SK-N-SH (cell line): ENCODE measurements around the gene KRTAP5-5. TPM values are rescaled to one million over a fixed set of nuclear protein-coding genes. Genes with fewer than 3 reads are reported as not detected.

ENCODE experiments used
- CTCF ChIA-PET: fragments of 300-600, 350-600 bp; formaldehyde crosslinking; extraction: SDS; loops from one replicate; lab custom pipeline; 2021; lab: Yijun Ruan, JAX
- POLR2A ChIA-PET: fragments of 350-600 bp; sonication (Branson Sonifier 250); formaldehyde crosslinking; extraction: SDS; loops from one replicate; lab custom pipeline; 2020; ENCODE audit warnings: antibody characterized with exemption, inconsistent platforms; lab: Yijun Ruan, JAX
- DNase-seq: peaks from one replicate; pipeline ENCODE4 v3.0.0; 2012
- H2AFZ ChIP-seq: fragments of 200-600 bp; sonication (generic); 2 replicates; pipeline ENCODE4 v1.8.1; 2016; ENCODE audit warnings: antibody characterized with exemption, mild to moderate bottlenecking, low read depth
- H3F3A ChIP-seq: fragments of 200-600 bp; sonication (generic); replicated peaks from 2 replicates; pipeline ENCODE3; 2016; ENCODE audit warnings: antibody characterized with exemption, mild to moderate bottlenecking; ENCODE audit not compliant: insufficient read depth
- H3K27ac ChIP-seq, 2 experiments: fragments of 200-500 bp in 1 of 2; fragments of 200-600 bp in 1 of 2; sonication (Bioruptor generic) in 1 of 2; sonication (generic), shearing (Covaris generic) in 1 of 2; 2 replicates each; pipeline versions ENCODE4 v1.5.1 to v1.6.1; 2014 to 2016; ENCODE audit warnings: low read depth in 2 of 2, inconsistent platforms in 1 of 2, low read length in 1 of 2, mild to moderate bottlenecking in 1 of 2, mixed read lengths in 1 of 2
- H3K27me3 ChIP-seq: fragments of 200-600 bp; sonication (generic), shearing (Covaris generic); 2 replicates; pipeline ENCODE4 v1.6.1; 2016; ENCODE audit warnings: mixed run types; ENCODE audit not compliant: insufficient read depth
- H3K36me3 ChIP-seq, 2 experiments: fragments of 200-500 bp in 1 of 2; fragments of 200-600 bp in 1 of 2; sonication (Bioruptor generic) in 1 of 2; sonication (generic) in 1 of 2; replicated peaks in 1 of 2; 2 replicates each; pipeline versions ENCODE3 to v1.5.1; 2014 to 2016; ENCODE audit warnings: low read length in 1 of 2, mild to moderate bottlenecking in 1 of 2; ENCODE audit not compliant: insufficient read depth in 2 of 2, control insufficient read depth in 1 of 2
- H3K4me1 ChIP-seq, 2 experiments: fragments of 200-500 bp in 1 of 2; fragments of 200-600 bp in 1 of 2; sonication (Bioruptor generic) in 1 of 2; sonication (generic), shearing (Covaris generic) in 1 of 2; 2 replicates each; pipeline versions ENCODE4 v1.5.1 to v1.6.1; 2014 to 2016; ENCODE audit warnings: low read depth in 1 of 2, low read length in 1 of 2, mixed run types in 1 of 2; ENCODE audit not compliant: insufficient read depth in 2 of 2, control insufficient read depth in 1 of 2
- H3K4me2 ChIP-seq: fragments of 200-600 bp; sonication (generic), shearing (Covaris generic); 2 replicates; pipeline ENCODE4 v1.6.1; 2017; ENCODE audit warnings: mixed run types
- H3K4me3 ChIP-seq, 2 experiments: fragments of 200-500 bp in 1 of 2; fragments of 200-600 bp in 1 of 2; sonication (Bioruptor generic) in 1 of 2; sonication (generic), shearing (Covaris generic) in 1 of 2; 2 replicates each; pipeline versions ENCODE4 v1.5.1 to v1.8.1; 2014 to 2016; ENCODE audit warnings: low read depth in 2 of 2, inconsistent platforms in 1 of 2, low read length in 1 of 2, mild to moderate bottlenecking in 1 of 2, mixed read lengths in 1 of 2, moderate library complexity in 1 of 2
- H3K79me2 ChIP-seq: fragments of 200-600 bp; sonication (generic); 2 replicates; pipeline ENCODE4 v1.8.1; 2017; ENCODE audit warnings: mild to moderate bottlenecking; ENCODE audit not compliant: insufficient read depth
- H3K9ac ChIP-seq: fragments of 200-600 bp; sonication (generic); 2 replicates; pipeline ENCODE4 v1.6.1; 2017; ENCODE audit warnings: mixed run types
- H3K9me2 ChIP-seq: fragments of 200-600 bp; sonication (generic); 2 replicates; pipeline ENCODE4 v1.6.1; 2017; ENCODE audit warnings: mixed run types
- H3K9me3 ChIP-seq: fragments of 200-600 bp; sonication (generic); 2 replicates; pipeline ENCODE4 v1.6.1; 2017; ENCODE audit warnings: mixed run types, mild to moderate bottlenecking, moderate library complexity
- H4K20me1 ChIP-seq: fragments of 200-600 bp; sonication (generic); 2 replicates; pipeline ENCODE4 v1.6.1; 2017; ENCODE audit warnings: mild to moderate bottlenecking, mixed run types; ENCODE audit not compliant: insufficient read depth
- CHD2 ChIP-seq: fragments of 150-350 bp; IDR thresholded peaks from 2 replicates; pipeline ENCODE4 v1.6.1; 2018; ENCODE audit warnings: low read length; ENCODE audit not compliant: partially characterized antibody
- CTCF ChIP-seq: fragments of 200-600 bp; sonication (generic); IDR thresholded peaks from 2 replicates; pipeline ENCODE4 v1.6.1; 2017; ENCODE audit warnings: antibody characterized with exemption, mild to moderate bottlenecking, moderate library complexity
- ELF1 ChIP-seq: IDR thresholded peaks from 2 replicates; pipeline ENCODE4 v1.4.0; 2012
- EP300 ChIP-seq, 2 experiments: IDR thresholded peaks; 2 replicates each; pipeline versions ENCODE4 v1.4.0 to v1.6.1; 2012; ENCODE audit warnings: borderline replicate concordance in 1 of 2, low read depth in 1 of 2, low read length in 1 of 2
- FOXM1 ChIP-seq: IDR thresholded peaks from 2 replicates; pipeline ENCODE4 v1.4.0; 2012; ENCODE audit warnings: low read depth, mild to moderate bottlenecking
- IRF3 ChIP-seq: fragments of 150-350 bp; IDR thresholded peaks from 2 replicates; pipeline ENCODE4 v1.6.1; 2016; ENCODE audit warnings: mild to moderate bottlenecking, low read depth, low read length
- MAX ChIP-seq: IDR thresholded peaks from 2 replicates; pipeline ENCODE4 v1.4.0; 2012; ENCODE audit warnings: low read depth
- MXI1 ChIP-seq: IDR thresholded peaks from 2 replicates; pipeline ENCODE4 v1.6.1; 2012; ENCODE audit warnings: mild to moderate bottlenecking, low read depth, low read length, improper control_type of control experiment
- NRF1 ChIP-seq: IDR thresholded peaks from 2 replicates; pipeline ENCODE4 v1.6.1; 2012; ENCODE audit warnings: low read depth, mild to moderate bottlenecking, low read length
- POLR2AphosphoS5 ChIP-seq: IDR thresholded peaks from 2 replicates; pipeline ENCODE4 v1.6.1; 2012; ENCODE audit warnings: low read depth, low read length
- RCOR1 ChIP-seq: fragments of 150-350 bp; IDR thresholded peaks from 2 replicates; pipeline ENCODE4 v1.6.1; 2017; ENCODE audit warnings: antibody characterized with exemption, low read length
- RFX5 ChIP-seq: IDR thresholded peaks from 2 replicates; pipeline ENCODE4 v1.6.1; 2012; ENCODE audit warnings: mild to moderate bottlenecking, improper control_type of control experiment, low read length
- TEAD4 ChIP-seq: IDR thresholded peaks from 2 replicates; pipeline ENCODE4 v1.4.0; 2012; ENCODE audit warnings: mild to moderate bottlenecking, borderline replicate concordance; ENCODE audit not compliant: insufficient read depth
- YY1 ChIP-seq: IDR thresholded peaks from 2 replicates; pipeline ENCODE4 v1.4.0; 2012; ENCODE audit warnings: low read depth, mild to moderate bottlenecking
- ZBTB33 ChIP-seq: IDR thresholded peaks from 2 replicates; pipeline ENCODE4 v1.4.0; 2012; ENCODE audit warnings: low read depth, borderline replicate concordance
- WGBS: methylation state at CpG from one replicate; pipeline ENCODE4 v1.1.6; 2017; ENCODE audit warnings: low lambda C conversion rate; 5-methylcytosine and 5-hydroxymethylcytosine counted together
- polyA plus RNA-seq, 3 experiments: library from polyadenylated mRNA; depleted of rRNA; stranded (reverse); fragments of >200 nt; gene quantifications; 2 replicates each; pipeline ENCODE4 v1.2.3, GENCODE V29; 2012
- TF ChIP-seq, protein P1 (sequence below): IDR thresholded peaks from 2 replicates; pipeline ENCODE4 v1.4.0; 2012; ENCODE audit warnings: low read depth, borderline replicate concordance
- TF ChIP-seq, protein P2 (sequence below): IDR thresholded peaks from 2 replicates; pipeline ENCODE4; 2012
- TF ChIP-seq, protein P3 (sequence below): IDR thresholded peaks from 2 replicates; pipeline ENCODE4 v1.6.1; 2012; ENCODE audit warnings: mild to moderate bottlenecking, low read depth, low read length, moderate library complexity

Gene KRTAP5-5
- polyA plus RNA-seq, 1 of the 3 experiments (the other 2 are of a cell fraction): not detected

DNA sequence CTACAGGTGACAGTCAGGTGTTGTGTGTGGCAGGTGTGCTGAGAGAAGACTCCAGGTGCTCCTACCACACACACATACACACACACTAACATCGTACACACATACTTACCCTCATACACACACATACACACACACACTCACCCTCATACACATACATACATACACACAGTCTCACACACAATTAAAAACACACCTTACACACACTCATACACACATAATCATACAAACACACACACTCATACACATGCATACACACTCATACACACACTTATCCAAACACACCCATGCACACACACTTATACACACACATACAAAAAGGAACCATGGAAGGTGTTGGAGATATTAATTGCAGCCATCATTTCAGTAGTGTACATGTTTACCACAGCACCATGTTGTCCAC is 25.9 kb upstream of the KRTAP5-5 start:
- no peak for DNase-seq
- ChIA-PET POLR2A (no interaction called here), CTCF (interaction anchor here (1.6 kb wide), 1 partner anchor 13 kb away, joined by 3 read pairs; no protein-coding TSS in a partner anchor)
- Histone ChIP-seq H3K9me3 (no peaks in the 10 kb centered on the region), H3K79me2 (no peaks in the 10 kb centered on the region), H4K20me1 (no peaks in the 10 kb centered on the region), H3K27ac (no peak overlapping the region), H2AFZ (no peak overlapping the region), H3F3A (no peaks in the 10 kb centered on the region), H3K9ac (no peak overlapping the region), H3K27me3 (peaks cover 16% of the 10 kb centered on the region; the same call in 1 of the 2 replicates), H3K4me3 (no peak overlapping the region), H3K4me1 (no peaks in the 10 kb centered on the region), H3K36me3 (no peaks in the 10 kb centered on the region), H3K4me2 (no peak overlapping the region), H3K9me2 (no peaks in the 10 kb centered on the region)
- TF ChIP-seq POLR2AphosphoS5 (no peak), TEAD4 (no peak), CTCF (no peak)
- TF ChIP-seq, protein P1, sequence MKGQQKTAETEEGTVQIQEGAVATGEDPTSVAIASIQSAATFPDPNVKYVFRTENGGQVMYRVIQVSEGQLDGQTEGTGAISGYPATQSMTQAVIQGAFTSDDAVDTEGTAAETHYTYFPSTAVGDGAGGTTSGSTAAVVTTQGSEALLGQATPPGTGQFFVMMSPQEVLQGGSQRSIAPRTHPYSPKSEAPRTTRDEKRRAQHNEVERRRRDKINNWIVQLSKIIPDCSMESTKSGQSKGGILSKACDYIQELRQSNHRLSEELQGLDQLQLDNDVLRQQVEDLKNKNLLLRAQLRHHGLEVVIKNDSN: no peak
- 17% methylated on average over 1 of the region's 1 CpG for WGBS

GRCh38 chr11:1604181-1604580 is 25.4 kb upstream of the KRTAP5-5 start:
- no peaks in the 10 kb centered on the region for H3K9me2 ChIP-seq

More at GRCh38 chr11:1604181-1604580, 25.4 kb upstream of the KRTAP5-5 start:
- Histone ChIP-seq H3K27me3 (peaks cover 16% of the 10 kb centered on the region; the same call in 1 of the 2 replicates), H3K9me3 (no peaks in the 10 kb centered on the region), H2AFZ (no peak overlapping the region), H3K9ac (no peak overlapping the region), H3K4me2 (no peak overlapping the region), H3K27ac (no peak overlapping the region)
- POLR2A ChIA-PET: no interaction called here
- no peak for TF ChIP-seq IRF3
- no peak for TF ChIP-seq YY1
- TF ChIP-seq MAX: no peak
- no peak for TF ChIP-seq FOXM1
- no peak for TF ChIP-seq NRF1
- no peak for TF ChIP-seq RFX5
- TF ChIP-seq ELF1: no peak
- TF ChIP-seq RCOR1: no peak
- TF ChIP-seq, protein P2, sequence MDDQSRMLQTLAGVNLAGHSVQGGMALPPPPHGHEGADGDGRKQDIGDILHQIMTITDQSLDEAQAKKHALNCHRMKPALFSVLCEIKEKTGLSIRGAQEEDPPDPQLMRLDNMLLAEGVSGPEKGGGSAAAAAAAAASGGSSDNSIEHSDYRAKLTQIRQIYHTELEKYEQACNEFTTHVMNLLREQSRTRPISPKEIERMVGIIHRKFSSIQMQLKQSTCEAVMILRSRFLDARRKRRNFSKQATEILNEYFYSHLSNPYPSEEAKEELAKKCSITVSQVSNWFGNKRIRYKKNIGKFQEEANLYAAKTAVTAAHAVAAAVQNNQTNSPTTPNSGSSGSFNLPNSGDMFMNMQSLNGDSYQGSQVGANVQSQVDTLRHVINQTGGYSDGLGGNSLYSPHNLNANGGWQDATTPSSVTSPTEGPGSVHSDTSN: no peak
- no peak for TF ChIP-seq ZBTB33
- no peak for TF ChIP-seq CHD2
- TF ChIP-seq, protein P3, sequence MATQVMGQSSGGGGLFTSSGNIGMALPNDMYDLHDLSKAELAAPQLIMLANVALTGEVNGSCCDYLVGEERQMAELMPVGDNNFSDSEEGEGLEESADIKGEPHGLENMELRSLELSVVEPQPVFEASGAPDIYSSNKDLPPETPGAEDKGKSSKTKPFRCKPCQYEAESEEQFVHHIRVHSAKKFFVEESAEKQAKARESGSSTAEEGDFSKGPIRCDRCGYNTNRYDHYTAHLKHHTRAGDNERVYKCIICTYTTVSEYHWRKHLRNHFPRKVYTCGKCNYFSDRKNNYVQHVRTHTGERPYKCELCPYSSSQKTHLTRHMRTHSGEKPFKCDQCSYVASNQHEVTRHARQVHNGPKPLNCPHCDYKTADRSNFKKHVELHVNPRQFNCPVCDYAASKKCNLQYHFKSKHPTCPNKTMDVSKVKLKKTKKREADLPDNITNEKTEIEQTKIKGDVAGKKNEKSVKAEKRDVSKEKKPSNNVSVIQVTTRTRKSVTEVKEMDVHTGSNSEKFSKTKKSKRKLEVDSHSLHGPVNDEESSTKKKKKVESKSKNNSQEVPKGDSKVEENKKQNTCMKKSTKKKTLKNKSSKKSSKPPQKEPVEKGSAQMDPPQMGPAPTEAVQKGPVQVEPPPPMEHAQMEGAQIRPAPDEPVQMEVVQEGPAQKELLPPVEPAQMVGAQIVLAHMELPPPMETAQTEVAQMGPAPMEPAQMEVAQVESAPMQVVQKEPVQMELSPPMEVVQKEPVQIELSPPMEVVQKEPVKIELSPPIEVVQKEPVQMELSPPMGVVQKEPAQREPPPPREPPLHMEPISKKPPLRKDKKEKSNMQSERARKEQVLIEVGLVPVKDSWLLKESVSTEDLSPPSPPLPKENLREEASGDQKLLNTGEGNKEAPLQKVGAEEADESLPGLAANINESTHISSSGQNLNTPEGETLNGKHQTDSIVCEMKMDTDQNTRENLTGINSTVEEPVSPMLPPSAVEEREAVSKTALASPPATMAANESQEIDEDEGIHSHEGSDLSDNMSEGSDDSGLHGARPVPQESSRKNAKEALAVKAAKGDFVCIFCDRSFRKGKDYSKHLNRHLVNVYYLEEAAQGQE: no peak
- TF ChIP-seq EP300 (IDR thresholded peaks at IDR 0.05; ENCODE audit: borderline replicate concordance in 1 of 2, low read depth in 1 of 2, low read length in 1 of 2): no peak
- no peak for TF ChIP-seq MXI1
- TF ChIP-seq, all 33 proteins: peak for 0
- CTCF ChIA-PET: no interaction called here
- no peaks in the 10 kb centered on the region for H4K20me1 ChIP-seq
- WGBS: 38% methylated on average over 1 of the region's 11 CpGs
- no peaks in the 10 kb centered on the region for H3F3A ChIP-seq
- H3K79me2 ChIP-seq: no peaks in the 10 kb centered on the region
- no peak overlapping the region for H3K4me3 ChIP-seq
- no peaks in the 10 kb centered on the region for H3K4me1 ChIP-seq
- no peaks in the 10 kb centered on the region for H3K36me3 ChIP-seq
- DNase-seq: no peak
